ENCODE measurements around the gene DEGS2. TPM values are rescaled to one million over a fixed set of nuclear protein-coding genes. Genes with fewer than 3 reads are reported as not detected.
A peak's percentile ranks its signal among the peaks of the same experiment; 100 is the strongest.

Gene DEGS2
- total RNA-seq, 1 donor from 2014 or later, result 7.4 TPM

GRCh38 chr14:100148837-100149731 is 10.4 kb downstream of the DEGS2 start:
- DNase-seq, result no peak

- no peak for DNase-seq
Measured at GRCh38 chr14:100147691-100148464, 11.6 kb downstream of the DEGS2 start.

- no peak for DNase-seq
Measured at GRCh38 chr14:100147181-100147631, 12.2 kb downstream of the DEGS2 start.

GRCh38 chr14:100146531-100147091 is 12.8 kb downstream of the DEGS2 start:
- DNase-seq, result no peak

GRCh38 chr14:100145682-100146464 is 13.6 kb downstream of the DEGS2 start:
- DNase-seq, result no peak

GRCh38 chr14:100144996-100145646 is 14.3 kb downstream of the DEGS2 start:
- DNase-seq, result no peak

- no peak for DNase-seq
Measured at GRCh38 chr14:100144645-100144995, 14.8 kb downstream of the DEGS2 start.

- DNase-seq, result no peak
Measured at GRCh38 chr14:100143934-100144333, 15.5 kb downstream of the DEGS2 start.

- DNase-seq, result no peak
Measured at GRCh38 chr14:100143523-100143922, 15.9 kb downstream of the DEGS2 start.

- DNase-seq, result peak; percentile 50
Measured at GRCh38 chr14:100142073-100143040, 17.1 kb downstream of the DEGS2 start.

- DNase-seq, result no peak
Measured at GRCh38 chr14:100141098-100141497, 18.3 kb downstream of the DEGS2 start.

- DNase-seq, result no peak
Measured at GRCh38 chr14:100140452-100141078, 18.9 kb downstream of the DEGS2 start.

GRCh38 chr14:100138955-100139354 is 20.5 kb downstream of the DEGS2 start:
- no peak for DNase-seq

- no peak for DNase-seq
Measured at GRCh38 chr14:100138082-100138787, 21.2 kb downstream of the DEGS2 start.

- DNase-seq, result no peak
Measured at GRCh38 chr14:100137173-100137572, 22.3 kb downstream of the DEGS2 start.

- DNase-seq, result no peak
Measured at GRCh38 chr14:100135784-100136183, 23.7 kb downstream of the DEGS2 start.

GRCh38 chr14:100135073-100135472 is 24.4 kb downstream of the DEGS2 start:
- DNase-seq, result no peak

GRCh38 chr14:100134586-100134985 is 24.9 kb downstream of the DEGS2 start:
- DNase-seq, result no peak

- DNase-seq, result peak; percentile 27
Measured at GRCh38 chr14:100132903-100133510, 26.4 kb downstream of the DEGS2 start.
